Astrocyte (in vitro differentiated cells and primary cell): Measurements from ENCODE around the gene CTSZ. TPM values are rescaled to one million over a fixed set of nuclear protein-coding genes. Genes with fewer than 3 reads are reported as not detected.
"Not testable (repeated sequence)": the region's sequence is repeated elsewhere in the genome, so short reads cannot be mapped to it uniquely, and the experiment has no call there.

Experiments used
- DNase-seq: peaks from one replicate; pipeline ENCODE4 v3.0.0-alpha.2; 2010; ENCODE audit warnings: low read depth
- FAIRE-seq: peaks from 2 replicates; lab custom pipeline; 2011; peaks lifted over from hg19 to GRCh38; lab: Jason Lieb, UNC
- H2AFZ ChIP-seq: 2 replicates; pipeline ENCODE4 v1.6.0; 2012; ENCODE audit warnings: low read depth, low read length, inconsistent platforms
- H3K27ac ChIP-seq: 2 replicates; pipeline ENCODE4 v1.5.1; 2011; ENCODE audit warnings: low read depth, low read length, inconsistent platforms
- H3K27me3 ChIP-seq: 2 replicates; pipeline ENCODE4 v1.6.0; 2011; ENCODE audit warnings: low read length, inconsistent platforms; ENCODE audit not compliant: insufficient read depth
- H3K36me3 ChIP-seq: 2 replicates; pipeline ENCODE4 v1.5.1; 2011; ENCODE audit warnings: low read length, inconsistent platforms; ENCODE audit not compliant: insufficient read depth
- H3K4me1 ChIP-seq: 2 replicates; pipeline ENCODE4 v1.5.1; 2011; ENCODE audit warnings: low read length, inconsistent platforms; ENCODE audit not compliant: insufficient read depth
- H3K4me2 ChIP-seq: 2 replicates; pipeline ENCODE4 v1.6.0; 2012; ENCODE audit warnings: low read length, inconsistent platforms
- H3K4me3 ChIP-seq: 2 replicates; pipeline ENCODE4 v1.5.1; 2011; ENCODE audit warnings: low read depth, mild to moderate bottlenecking, low read length, inconsistent platforms; ENCODE audit not compliant: insufficient read depth
- H3K79me2 ChIP-seq: 2 replicates; pipeline ENCODE4 v1.6.0; 2012; ENCODE audit warnings: mild to moderate bottlenecking, low read length, inconsistent platforms; ENCODE audit not compliant: insufficient read depth
- H3K9ac ChIP-seq: 2 replicates; pipeline ENCODE4 v1.6.0; 2012; ENCODE audit warnings: mild to moderate bottlenecking, low read length, inconsistent platforms
- H3K9me3 ChIP-seq: 2 replicates; pipeline ENCODE4 v1.5.1; 2012; ENCODE audit warnings: low read depth, mild to moderate bottlenecking, low read length, inconsistent platforms; ENCODE audit not compliant: insufficient read depth
- H4K20me1 ChIP-seq: 2 replicates; pipeline ENCODE4 v1.6.0; 2012; ENCODE audit warnings: low read length, inconsistent platforms; ENCODE audit not compliant: insufficient read depth
- H3K27ac Mint-ChIP-seq: one replicate; pipeline ENCODE4 v1.8.0; 2021; ENCODE audit warnings: mild to moderate bottlenecking, mixed read lengths; ENCODE audit not compliant: unreplicated experiment
- H3K27me3 Mint-ChIP-seq: one replicate; pipeline ENCODE4 v1.8.0; 2021; ENCODE audit warnings: low read depth, mixed read lengths; ENCODE audit not compliant: unreplicated experiment
- H3K36me3 Mint-ChIP-seq: one replicate; pipeline ENCODE4 v1.8.0; 2021; ENCODE audit warnings: low read depth, mixed read lengths; ENCODE audit not compliant: unreplicated experiment
- H3K4me1 Mint-ChIP-seq: one replicate; pipeline ENCODE4 v1.8.0; 2021; ENCODE audit warnings: low read depth, mixed read lengths; ENCODE audit not compliant: unreplicated experiment
- H3K4me3 Mint-ChIP-seq: one replicate; pipeline ENCODE4 v1.8.0; 2021; ENCODE audit warnings: mild to moderate bottlenecking, moderate library complexity, mixed read lengths; ENCODE audit not compliant: unreplicated experiment
- H3K9me3 Mint-ChIP-seq: one replicate; pipeline ENCODE4 v1.8.0; 2021; ENCODE audit warnings: mild to moderate bottlenecking, mixed read lengths; ENCODE audit not compliant: unreplicated experiment
- CTCF ChIP-seq: IDR thresholded peaks from 2 replicates; pipeline ENCODE4 v1.5.1; 2011; ENCODE audit warnings: low read depth, mild to moderate bottlenecking, inconsistent platforms, low read length, moderate library complexity; ENCODE audit not compliant: insufficient read depth
- EZH2 ChIP-seq: IDR thresholded peaks from 2 replicates; pipeline ENCODE4 v1.6.1; 2012; ENCODE audit warnings: mild to moderate bottlenecking, low read length, inconsistent platforms; ENCODE audit not compliant: insufficient read depth
- total RNA-seq: library from RNA; stranded (reverse); gene quantifications from 2 replicates; pipeline ENCODE4 v1.2.1, GENCODE V29; 2021

Gene CTSZ
- total RNA-seq, 1 donor from 2014 or later = 112 TPM

DNA sequence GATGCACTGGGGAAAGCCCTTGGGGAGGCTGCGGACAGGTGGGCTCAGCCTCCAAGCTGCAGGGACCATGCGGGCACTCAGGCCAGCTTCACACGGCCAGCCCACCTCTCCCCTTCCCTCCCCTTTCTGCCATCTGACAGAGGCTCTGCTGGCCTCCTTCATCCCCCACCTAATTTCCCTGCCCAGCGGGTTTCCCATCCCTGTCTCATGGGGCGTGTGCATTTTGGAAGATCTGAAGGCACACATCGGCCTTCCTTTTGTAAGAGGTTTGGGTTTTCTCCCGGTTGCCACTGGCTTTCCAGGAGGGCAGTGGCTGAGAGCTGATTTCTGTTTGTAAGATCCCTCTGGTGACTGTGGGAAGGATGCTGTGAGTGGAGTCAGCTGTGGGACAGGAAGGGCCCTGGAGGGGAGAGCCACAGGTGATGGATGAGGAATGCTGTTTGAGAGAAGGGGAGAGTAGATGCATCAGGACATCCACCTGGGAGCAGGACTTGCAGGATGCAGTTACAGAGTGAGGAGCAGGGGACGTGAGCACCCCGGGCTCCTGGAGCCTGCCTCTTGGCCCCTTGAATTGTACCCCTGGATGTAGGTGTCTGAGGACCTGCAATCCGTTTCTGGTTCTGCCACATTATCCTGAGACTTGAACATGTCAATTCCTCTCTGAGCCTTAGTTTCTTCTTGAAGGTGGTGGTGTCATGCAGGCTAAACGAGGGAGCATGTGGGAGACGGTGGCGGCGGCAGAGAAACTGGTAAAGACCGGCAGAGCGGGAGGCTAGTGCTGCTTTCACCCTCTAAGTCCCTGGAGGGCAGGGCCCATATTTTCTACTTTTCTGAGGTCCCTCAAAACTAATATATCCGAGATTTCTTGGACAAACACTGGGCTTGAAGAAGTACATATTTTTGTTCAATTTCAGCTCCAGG, 6.2 kb upstream of the CTSZ start:
- Mint-ChIP-seq H3K27ac (peak overlapping the region; percentile 5), H3K36me3 (no peaks in the 10 kb centered on the region), H3K4me3 (no peak overlapping the region), H3K4me1 (peaks cover 34% of the 10 kb centered on the region), H3K9me3 (no peaks in the 10 kb centered on the region), H3K27me3 (no peaks in the 10 kb centered on the region)
- TF ChIP-seq CTCF (no peak), EZH2 (no peak)
- H3K4me2 ChIP-seq = no peak overlapping the region
- H3K27ac ChIP-seq = no peak overlapping the region
- peak overlapping the region; percentile 9 for H2AFZ ChIP-seq
- peaks cover 41% of the 10 kb centered on the region for H3K4me1 ChIP-seq
- H4K20me1 ChIP-seq = no peaks in the 10 kb centered on the region
- no peak overlapping the region for H3K9ac ChIP-seq
- no peak for DNase-seq
- H3K79me2 ChIP-seq = no peaks in the 10 kb centered on the region
- H3K27me3 ChIP-seq = no peaks in the 10 kb centered on the region
- no peak for FAIRE-seq
- H3K9me3 ChIP-seq = no peaks in the 10 kb centered on the region
- H3K4me3 ChIP-seq = no peak overlapping the region
- no peaks in the 10 kb centered on the region for H3K36me3 ChIP-seq

DNA sequence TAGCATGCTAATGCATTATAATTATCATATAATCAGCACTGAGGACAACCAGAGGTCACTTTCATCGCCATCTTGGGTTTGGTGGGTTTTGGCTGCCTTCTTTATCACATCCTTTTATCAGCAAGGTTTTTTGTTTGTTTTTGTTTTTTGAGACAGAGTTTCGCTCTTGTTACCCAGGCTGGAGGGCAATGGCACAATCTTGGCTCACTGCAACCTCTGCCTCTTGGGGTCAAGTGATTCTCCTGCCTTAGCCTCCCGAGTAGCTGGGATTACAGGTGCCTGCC, 4.8 kb upstream of the CTSZ start:
- Histone ChIP-seq H3K27ac (peak overlapping the region; percentile 79), H3K4me1 (peaks cover 40% of the 10 kb centered on the region), H3K4me2 (peak overlapping the region; percentile 54), H3K9ac (peak overlapping the region; percentile 63), H3K4me3 (peak overlapping the region; percentile 1)
- not testable (repeated sequence) for FAIRE-seq, H3K27me3 Mint-ChIP-seq, H3K36me3 ChIP-seq, H4K20me1 ChIP-seq, H3K27me3 ChIP-seq, H3K9me3 Mint-ChIP-seq, H3K36me3 Mint-ChIP-seq, H3K4me3 Mint-ChIP-seq, DNase-seq, H3K79me2 ChIP-seq, H2AFZ ChIP-seq, H3K9me3 ChIP-seq
- Mint-ChIP-seq H3K27ac (peak overlapping the region; percentile 100), H3K4me1 (peaks cover 33% of the 10 kb centered on the region)

GRCh38 chr20:59010995-59011873, 4.2 kb upstream of the CTSZ start:
- H2AFZ ChIP-seq = peak overlapping the region; percentile 57
- peak overlapping the region; percentile 79 for H3K27ac ChIP-seq
- H3K27me3 ChIP-seq = no peaks in the 10 kb centered on the region
- H3K9ac ChIP-seq = peak overlapping the region; percentile 63
- H3K79me2 ChIP-seq = peaks cover 6% of the 10 kb centered on the region
- DNase-seq (peak; percentile 91), FAIRE-seq (no peak)
- H3K9me3 ChIP-seq = no peaks in the 10 kb centered on the region
- H3K9me3 Mint-ChIP-seq = no peaks in the 10 kb centered on the region
- H3K27me3 Mint-ChIP-seq = no peaks in the 10 kb centered on the region
- no peaks in the 10 kb centered on the region for H4K20me1 ChIP-seq
- H3K4me1 ChIP-seq = peaks cover 44% of the 10 kb centered on the region
- peak overlapping the region; percentile 68 for H3K4me3 Mint-ChIP-seq
- H3K4me1 Mint-ChIP-seq = peaks cover 32% of the 10 kb centered on the region
- peak overlapping the region; percentile 54 for H3K4me2 ChIP-seq
- TF ChIP-seq EZH2 (no peak), CTCF (no peak)
- H3K36me3 Mint-ChIP-seq = no peaks in the 10 kb centered on the region
- H3K36me3 ChIP-seq = no peaks in the 10 kb centered on the region
- peak overlapping the region; percentile 100 for H3K27ac Mint-ChIP-seq
- peak overlapping the region; percentile 1 for H3K4me3 ChIP-seq
